Raji (cell line): ENCODE measurements around the gene FIGNL1.

Source experiments
- POLR2A ChIP-seq: IDR thresholded peaks from 2 replicates; pipeline ENCODE4 v1.6.1; 2011; ENCODE audit warnings: low read depth, low read length, control low read depth; ENCODE audit not compliant: insufficient read depth

FIGNL1 gene, protein sequence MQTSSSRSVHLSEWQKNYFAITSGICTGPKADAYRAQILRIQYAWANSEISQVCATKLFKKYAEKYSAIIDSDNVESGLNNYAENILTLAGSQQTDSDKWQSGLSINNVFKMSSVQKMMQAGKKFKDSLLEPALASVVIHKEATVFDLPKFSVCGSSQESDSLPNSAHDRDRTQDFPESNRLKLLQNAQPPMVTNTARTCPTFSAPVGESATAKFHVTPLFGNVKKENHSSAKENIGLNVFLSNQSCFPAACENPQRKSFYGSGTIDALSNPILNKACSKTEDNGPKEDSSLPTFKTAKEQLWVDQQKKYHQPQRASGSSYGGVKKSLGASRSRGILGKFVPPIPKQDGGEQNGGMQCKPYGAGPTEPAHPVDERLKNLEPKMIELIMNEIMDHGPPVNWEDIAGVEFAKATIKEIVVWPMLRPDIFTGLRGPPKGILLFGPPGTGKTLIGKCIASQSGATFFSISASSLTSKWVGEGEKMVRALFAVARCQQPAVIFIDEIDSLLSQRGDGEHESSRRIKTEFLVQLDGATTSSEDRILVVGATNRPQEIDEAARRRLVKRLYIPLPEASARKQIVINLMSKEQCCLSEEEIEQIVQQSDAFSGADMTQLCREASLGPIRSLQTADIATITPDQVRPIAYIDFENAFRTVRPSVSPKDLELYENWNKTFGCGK

GRCh38 chr7:50449881-50450589 is at the start of gene FIGNL1:
TSS of gene FIGNL1 (minus strand) at chr7:50450350. CDS start at chr7:50447287, 3,063 bp downstream.
- TF ChIP-seq POLR2A = peak; percentile 74

- no peak for TF ChIP-seq POLR2A
Observed at GRCh38 chr7:50499092-50499491, 48.9 kb upstream of the FIGNL1 start.

DNA sequence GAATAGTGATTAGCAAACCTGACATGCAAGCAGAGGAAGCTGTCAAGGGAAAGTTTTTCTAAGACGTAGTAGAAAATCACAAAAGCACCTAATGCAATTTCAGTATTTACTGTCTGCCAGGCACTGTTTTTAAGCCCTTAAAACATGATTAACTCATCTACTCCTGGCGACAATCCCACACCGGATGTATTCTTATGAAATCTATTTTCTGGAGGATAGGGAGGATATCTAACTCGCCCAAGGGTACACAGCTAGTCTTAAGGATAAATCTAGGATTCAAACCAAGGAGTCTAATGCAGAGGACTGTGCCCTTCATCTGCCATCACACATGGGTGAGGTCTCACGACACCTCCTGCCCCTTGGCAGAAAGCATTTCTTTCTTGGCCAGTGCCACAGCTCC is 47.8 kb upstream of the FIGNL1 start:
- no peak for TF ChIP-seq POLR2A

DNA sequence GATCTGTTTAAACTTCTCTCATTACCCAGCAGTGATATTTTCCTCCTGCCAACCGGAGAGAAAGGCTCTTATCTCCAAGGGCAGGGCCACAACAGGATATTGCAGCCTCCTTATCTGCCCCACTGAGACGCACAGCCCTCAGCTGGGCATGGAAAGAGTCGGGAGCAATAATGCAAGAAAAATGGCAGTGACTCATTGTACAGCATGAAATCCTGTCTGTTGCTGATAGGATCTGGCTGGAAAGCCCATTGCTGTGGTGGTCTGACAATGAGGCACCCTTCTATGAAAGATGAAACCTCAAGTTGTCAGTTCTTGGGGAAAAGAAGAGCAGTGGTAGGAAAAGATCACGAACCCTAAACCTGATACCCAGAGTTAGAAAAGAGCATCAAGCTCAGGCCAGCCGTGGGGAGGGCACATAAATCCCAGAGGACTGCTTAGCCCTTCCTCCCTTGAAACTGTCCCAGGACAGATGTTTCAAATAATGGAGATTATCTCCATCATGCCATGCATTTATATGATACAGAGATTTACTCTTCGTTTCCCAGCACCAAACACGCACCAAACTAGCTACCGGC is 47.0 kb upstream of the FIGNL1 start:
- TF ChIP-seq POLR2A = no peak

DNA sequence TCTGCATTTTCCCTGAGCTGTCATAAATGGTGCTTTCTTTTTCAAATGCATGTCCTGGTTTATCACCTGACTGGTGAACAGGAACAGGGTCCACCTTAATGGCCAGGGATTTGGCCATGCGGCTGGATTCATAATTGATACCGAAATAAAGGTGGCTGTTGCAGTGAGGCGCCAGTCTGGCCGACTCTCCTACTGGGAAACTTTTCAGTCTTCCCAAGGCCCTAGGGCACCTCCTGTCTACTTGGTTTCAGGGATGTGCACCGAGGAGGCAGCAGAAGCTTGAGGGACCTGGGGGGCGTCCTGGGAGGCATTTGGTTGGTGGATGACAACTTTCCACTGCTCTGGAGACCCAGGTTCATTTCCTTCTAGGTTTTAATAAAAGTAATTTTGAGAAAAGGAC is 46.4 kb upstream of the FIGNL1 start:
- TF ChIP-seq POLR2A = no peak

DNA sequence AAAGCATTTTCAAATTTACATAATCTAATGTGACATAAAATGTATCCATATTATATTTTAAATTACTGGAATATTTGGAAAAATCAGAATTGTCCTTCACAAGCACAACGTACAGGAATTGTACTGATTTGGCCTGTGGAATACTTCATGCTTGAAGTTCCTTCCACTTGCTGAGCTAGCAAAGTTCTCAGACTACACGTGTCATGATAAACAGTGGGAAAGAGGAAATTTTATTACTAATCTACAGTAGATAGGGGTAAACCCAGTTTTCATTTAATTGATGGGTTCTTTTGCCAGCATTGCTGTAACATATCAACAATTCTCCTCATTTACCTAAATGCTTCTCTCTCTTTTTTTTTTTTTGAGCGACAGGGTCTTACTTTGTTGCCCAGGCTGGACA is 45.6 kb upstream of the FIGNL1 start:
- TF ChIP-seq POLR2A = no peak

DNA sequence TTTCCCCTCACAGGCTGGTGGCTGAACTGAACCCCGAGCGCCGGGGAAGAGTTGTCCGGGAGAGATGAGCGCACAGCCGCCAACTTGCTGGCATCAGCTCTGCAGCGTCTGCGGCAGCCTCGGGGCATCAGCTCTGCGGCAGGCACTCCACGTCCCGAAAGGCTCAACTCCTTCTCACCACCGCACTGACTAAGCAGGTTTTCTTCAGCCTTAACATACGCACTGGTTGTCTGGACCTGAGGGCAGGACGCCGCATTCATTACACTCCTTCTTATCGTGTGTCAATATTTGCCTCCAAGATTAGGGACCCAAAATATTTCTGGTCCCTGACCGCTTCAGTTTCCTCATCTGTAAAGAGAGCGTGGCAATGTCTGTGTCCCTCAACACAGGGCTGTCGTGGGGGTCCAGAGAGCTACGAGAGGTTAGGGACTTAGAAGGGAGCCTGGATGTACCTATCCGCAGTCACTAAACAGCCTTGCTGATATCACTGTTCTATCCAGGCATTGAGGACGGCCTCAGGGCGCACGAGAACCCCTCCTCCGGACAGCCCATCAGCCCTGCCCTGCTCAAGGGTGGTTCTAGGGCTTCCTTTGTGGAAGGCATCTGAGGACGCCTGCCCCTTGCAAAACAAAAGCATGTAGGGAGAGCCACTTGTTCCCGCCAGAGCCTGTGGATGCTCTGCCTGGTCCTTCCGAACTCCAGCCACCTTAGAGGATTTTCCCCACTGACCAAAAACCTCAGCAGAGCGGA is 42.8 kb upstream of the FIGNL1 start:
- no peak for TF ChIP-seq POLR2A

DNA sequence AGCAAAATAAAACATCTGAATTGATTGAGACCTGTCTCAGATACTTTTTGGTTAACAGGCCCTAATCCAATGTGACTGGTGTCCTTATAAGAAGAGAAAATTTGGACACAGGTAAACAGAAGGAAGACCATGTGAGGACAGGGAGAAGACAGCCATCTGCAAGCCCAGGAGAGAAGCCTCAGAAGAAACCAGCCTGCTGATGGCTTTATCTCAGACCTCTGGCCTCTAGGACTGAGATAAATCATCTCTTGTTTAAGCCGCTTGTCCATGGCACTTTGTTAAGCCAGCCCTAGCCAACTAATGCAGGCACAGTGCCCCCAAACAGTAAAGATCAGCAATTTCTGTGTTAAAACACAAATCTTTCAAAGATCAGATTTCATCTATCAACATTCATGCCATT is 41.8 kb upstream of the FIGNL1 start:
- TF ChIP-seq POLR2A = no peak

DNA sequence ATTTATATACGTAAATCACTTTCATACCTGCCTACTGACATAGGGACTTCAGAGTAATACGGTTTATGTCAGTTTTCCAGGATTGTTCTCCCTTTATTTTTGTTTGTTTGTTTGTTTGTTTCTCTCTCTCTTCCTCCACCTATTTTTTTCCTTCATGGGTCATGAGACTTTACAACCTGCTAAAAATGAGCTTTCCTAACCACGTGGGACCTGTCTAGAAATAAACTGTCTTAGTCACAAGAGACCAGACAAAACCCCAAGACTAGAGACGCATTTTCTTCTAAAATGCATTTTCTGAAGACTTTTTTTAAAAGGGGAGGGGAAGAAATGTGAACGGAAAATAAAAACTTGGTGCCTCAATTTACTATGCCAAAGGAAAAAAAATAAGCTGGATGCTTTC is 41.1 kb upstream of the FIGNL1 start:
- TF ChIP-seq POLR2A = no peak

GRCh38 chr7:50488379-50488778 is 38.2 kb upstream of the FIGNL1 start:
- no peak for TF ChIP-seq POLR2A

DNA sequence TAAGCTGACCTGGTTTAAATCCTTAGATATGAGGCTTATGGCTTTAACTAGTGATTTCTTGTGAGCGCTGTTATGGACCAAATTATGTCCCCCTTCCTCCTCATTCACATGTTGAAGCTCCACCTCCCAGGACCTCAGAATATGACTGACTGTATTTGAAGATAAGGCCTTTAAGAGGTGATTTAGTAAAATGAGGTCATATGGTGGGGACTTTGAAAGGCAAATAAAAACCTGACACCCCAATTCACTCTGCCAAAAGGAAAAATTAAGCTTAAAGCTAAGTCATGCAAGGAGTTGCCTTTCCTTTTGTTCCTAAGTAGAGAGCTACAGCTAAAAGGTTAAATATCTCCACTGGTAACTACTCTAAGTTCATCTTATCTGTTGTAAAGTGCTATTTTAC is 36.4 kb upstream of the FIGNL1 start:
- TF ChIP-seq POLR2A = no peak

DNA sequence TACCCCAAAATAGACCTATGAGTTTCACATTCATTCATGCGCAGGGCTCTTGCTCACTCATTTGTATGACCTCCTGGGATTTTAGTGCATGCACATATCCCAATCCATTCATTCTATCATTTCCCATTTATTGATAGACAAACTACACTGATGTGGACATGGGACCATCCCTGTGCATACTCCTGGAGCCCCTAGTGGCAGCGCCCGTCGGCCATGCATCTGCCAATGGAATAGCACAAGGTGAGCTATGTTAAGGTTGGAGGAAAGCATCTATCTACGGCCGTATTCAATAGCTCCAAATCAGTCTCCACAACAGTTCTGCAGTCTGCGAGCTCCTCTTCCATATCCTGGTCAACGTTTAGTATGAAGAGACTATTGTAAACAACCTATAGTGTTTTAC is 31.7 kb upstream of the FIGNL1 start:
- no peak for TF ChIP-seq POLR2A

DNA sequence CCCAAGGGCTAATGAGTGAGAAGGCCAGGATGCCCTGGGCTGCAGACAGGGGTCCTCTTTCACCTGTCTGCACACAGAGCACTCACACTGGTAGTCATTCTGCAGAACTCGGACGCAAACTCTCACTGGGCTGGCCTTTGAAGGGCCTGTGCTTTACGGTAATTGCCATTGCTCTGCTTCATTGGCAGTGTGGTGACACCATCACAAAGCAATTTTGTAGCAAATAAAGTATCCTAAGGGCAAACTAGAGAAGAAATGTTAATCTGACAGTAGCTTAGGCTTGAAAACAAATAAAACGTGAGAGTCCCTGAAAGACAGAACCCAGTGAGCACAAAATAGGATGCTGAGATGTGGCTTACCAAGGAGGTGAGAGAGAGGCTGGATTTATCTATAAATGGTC is 30.6 kb upstream of the FIGNL1 start:
- TF ChIP-seq POLR2A = no peak

DNA sequence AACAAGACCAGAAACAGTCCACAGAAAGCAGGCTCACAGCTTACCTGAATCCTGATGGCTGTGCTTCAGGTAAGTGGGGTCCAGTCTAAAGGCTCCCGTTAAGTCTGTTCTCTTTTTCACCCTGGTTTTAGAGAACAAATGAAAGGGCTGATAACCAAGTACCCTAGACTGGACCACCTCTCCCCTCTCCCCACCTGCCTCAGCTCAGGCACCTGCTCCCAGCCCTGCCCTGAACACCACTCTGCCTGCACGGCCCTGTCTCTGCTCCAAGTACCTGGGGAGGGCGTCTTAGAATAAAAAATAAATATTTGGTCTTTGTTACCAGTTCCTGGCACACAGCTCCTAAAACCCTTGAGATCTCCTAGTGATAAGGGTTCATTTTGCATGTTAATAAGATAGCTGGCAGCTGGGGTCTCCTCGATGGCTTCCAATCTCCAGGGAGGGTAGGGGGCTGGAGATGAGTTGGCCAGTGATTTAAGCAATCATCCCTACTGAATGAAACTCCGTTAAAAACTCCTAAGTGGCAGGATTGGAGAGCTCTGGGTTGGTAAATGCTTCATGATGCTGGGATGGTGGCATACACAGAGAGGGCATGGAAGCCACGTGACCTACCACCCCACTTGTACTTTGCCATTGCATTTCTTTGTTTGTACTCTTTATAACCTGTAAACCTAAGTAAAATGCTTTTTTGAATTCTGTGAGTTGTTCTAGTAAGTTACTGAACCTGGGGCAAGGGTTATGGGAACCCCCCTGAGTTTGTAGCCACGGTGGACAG is 29.8 kb upstream of the FIGNL1 start:
- TF ChIP-seq POLR2A = no peak
